SKM-1 treated with dmso at 0.1 percent for 144 hours (cell line): ENCODE results near the gene ELAVL1.
A peak's percentile ranks its signal among the peaks of the same experiment; 100 is the strongest.
"Not testable (repeated sequence)": the region's sequence is repeated elsewhere in the genome, so short reads cannot be mapped to it uniquely, and the experiment has no call there.

Experiments
- DNase-seq: peaks from one replicate; lab custom pipeline; 2025; ENCODE audit not compliant: unreplicated experiment; lab: John Stamatoyannopoulos, UW

Gene ELAVL1

GRCh38 chr19:7941895-7942596, 63.4 kb downstream of the ELAVL1 start:
- DNase-seq = no peak

GRCh38 chr19:7940841-7941240, 64.6 kb downstream of the ELAVL1 start:
- DNase-seq = no peak

GRCh38 chr19:7934766-7935165, 70.7 kb downstream of the ELAVL1 start:
- no peak for DNase-seq

GRCh38 chr19:7933828-7934725, 71.4 kb downstream of the ELAVL1 start:
- no peak for DNase-seq

- no peak for DNase-seq
Observed at GRCh38 chr19:7933411-7933810, 72.0 kb downstream of the ELAVL1 start.

GRCh38 chr19:7932930-7933300, 72.5 kb downstream of the ELAVL1 start:
- DNase-seq = no peak

- no peak for DNase-seq
Observed at GRCh38 chr19:7932276-7932929, 73.0 kb downstream of the ELAVL1 start.

GRCh38 chr19:7931221-7932061, 74.0 kb downstream of the ELAVL1 start:
- DNase-seq = no peak

- no peak for DNase-seq
Observed at GRCh38 chr19:7930765-7931164, 74.7 kb downstream of the ELAVL1 start.

GRCh38 chr19:7930030-7930429, 75.4 kb downstream of the ELAVL1 start:
- DNase-seq = not testable (repeated sequence)

GRCh38 chr19:7928741-7929701, 76.4 kb downstream of the ELAVL1 start:
- DNase-seq = peak; percentile 60

GRCh38 chr19:7928334-7928706, 77.1 kb downstream of the ELAVL1 start:
- no peak for DNase-seq

- DNase-seq = no peak
Observed at GRCh38 chr19:7927605-7928333, 77.7 kb downstream of the ELAVL1 start.

GRCh38 chr19:7926727-7927604, 78.5 kb downstream of the ELAVL1 start:
- DNase-seq = no peak

GRCh38 chr19:7926021-7926726, 79.3 kb downstream of the ELAVL1 start, which contains the start of gene CTXN1:
TSS of gene CTXN1 (minus strand) at chr19:7926135. CDS start at chr19:7925538, 597 bp downstream.
- no peak for DNase-seq

- peak; percentile 53 for DNase-seq
Observed at GRCh38 chr19:7925171-7925851, 80.1 kb downstream of the ELAVL1 start.

- no peak for DNase-seq
Observed at GRCh38 chr19:7924651-7925170, 80.7 kb downstream of the ELAVL1 start.
